ENCODE data around the gene APOBEC3A.
"Not testable (repeated sequence)": the region's sequence is repeated elsewhere in the genome, so short reads cannot be mapped to it uniquely, and the experiment has no call there.

The APOBEC3A gene

DNA sequence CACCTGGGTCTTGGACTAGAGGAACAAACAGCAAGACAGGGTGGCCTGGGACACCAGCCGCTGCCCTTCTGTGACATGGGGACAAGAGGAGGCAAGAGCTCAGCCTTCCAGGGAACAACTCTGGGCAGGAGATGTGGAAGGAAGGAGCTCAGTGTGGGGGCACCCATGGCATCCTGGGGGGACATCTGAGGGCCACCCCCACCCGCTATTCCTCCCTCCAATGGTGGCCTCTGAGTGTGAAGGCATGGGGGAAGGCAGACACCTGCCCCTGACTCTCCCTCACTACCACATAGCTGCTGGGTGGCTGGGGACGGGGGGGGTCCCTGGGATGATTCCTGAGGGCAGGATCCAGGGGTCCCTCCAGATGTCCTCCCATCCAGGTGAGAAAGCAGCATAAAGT lies 29.2 kb downstream of the APOBEC3A start:
- Histone ChIP-seq H3K4me2 (ENCODE audit: low read length) (no peak overlapping the region), H3K79me2 (ENCODE audit: insufficient read depth, low read length) (no peaks in the 10 kb centered on the region), H3K4me3 (ENCODE audit: low read depth, low read length, poor library complexity, severe bottlenecking) (no peak overlapping the region), H3K27me3 (ENCODE audit: insufficient read depth, low read length) (peaks cover 4% of the 10 kb centered on the region; the same call in 1 of the 2 replicates), H4K20me1 (ENCODE audit: insufficient read depth, low read length) (no peaks in the 10 kb centered on the region), H2AFZ (ENCODE audit: low read length) (no peak overlapping the region), H3K27ac (ENCODE audit: low read depth, low read length, poor library complexity, severe bottlenecking) (no peak overlapping the region), H3F3A (ENCODE audit: insufficient read depth, low read length) (no peaks in the 10 kb centered on the region), H3K9ac (ENCODE audit: low read length) (no peak overlapping the region), H3K9me2 (ENCODE audit: low read depth, low read length) (no peaks in the 10 kb centered on the region), H3K36me3 (ENCODE audit: insufficient read depth, low read length) (no peaks in the 10 kb centered on the region), H3K9me3 (ENCODE audit: low read length) (no peaks in the 10 kb centered on the region), H3K4me1 (ENCODE audit: insufficient read depth, low read length, severe bottlenecking) (no peaks in the 10 kb centered on the region)
- TF ChIP-seq, protein P1, sequence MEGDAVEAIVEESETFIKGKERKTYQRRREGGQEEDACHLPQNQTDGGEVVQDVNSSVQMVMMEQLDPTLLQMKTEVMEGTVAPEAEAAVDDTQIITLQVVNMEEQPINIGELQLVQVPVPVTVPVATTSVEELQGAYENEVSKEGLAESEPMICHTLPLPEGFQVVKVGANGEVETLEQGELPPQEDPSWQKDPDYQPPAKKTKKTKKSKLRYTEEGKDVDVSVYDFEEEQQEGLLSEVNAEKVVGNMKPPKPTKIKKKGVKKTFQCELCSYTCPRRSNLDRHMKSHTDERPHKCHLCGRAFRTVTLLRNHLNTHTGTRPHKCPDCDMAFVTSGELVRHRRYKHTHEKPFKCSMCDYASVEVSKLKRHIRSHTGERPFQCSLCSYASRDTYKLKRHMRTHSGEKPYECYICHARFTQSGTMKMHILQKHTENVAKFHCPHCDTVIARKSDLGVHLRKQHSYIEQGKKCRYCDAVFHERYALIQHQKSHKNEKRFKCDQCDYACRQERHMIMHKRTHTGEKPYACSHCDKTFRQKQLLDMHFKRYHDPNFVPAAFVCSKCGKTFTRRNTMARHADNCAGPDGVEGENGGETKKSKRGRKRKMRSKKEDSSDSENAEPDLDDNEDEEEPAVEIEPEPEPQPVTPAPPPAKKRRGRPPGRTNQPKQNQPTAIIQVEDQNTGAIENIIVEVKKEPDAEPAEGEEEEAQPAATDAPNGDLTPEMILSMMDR (IDR thresholded peaks at IDR 0.05; ENCODE audit: low read length), result no peak
- no peak for TF ChIP-seq EZH2 (IDR thresholded peaks at IDR 0.05; ENCODE audit: borderline replicate concordance, low read length)

DNA sequence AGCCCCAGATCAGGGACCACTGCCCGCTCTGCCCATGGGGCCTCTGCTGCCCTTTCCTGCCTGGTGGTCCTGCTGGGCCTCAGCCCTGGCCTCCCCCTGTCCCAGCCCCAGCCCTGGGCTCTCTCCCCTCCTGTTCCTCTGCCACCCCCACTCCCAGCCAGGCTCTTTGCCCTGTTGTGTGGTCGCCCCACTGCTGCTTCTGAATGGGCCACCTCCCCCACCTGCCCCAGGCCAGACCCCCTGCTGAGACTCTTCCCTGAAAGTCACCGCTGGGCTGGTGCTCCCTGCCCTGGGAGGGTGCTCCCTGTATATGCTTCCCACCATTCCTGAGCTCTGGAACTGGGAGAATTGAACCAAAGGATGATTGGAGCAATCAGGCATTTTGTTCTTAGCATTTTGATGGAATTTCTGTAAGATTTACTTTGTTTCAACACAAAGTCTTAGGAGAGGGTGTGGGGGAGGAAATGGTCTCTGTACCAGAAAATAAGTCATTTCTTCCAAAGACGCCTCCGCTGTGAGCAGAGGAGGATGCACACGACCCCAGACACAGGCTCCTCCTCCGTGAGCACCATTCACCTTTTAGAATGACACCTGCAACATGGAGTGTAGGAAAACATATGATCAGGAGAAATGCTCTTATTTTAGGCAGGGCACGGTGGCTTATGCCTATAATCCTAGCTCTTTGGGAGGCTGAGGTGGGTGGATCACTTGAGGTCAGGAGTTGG lies 29.9 kb downstream of the APOBEC3A start:
- H3F3A ChIP-seq (ENCODE audit: insufficient read depth, low read length), result no peaks in the 10 kb centered on the region
- H3K4me3 ChIP-seq (ENCODE audit: low read depth, low read length, poor library complexity, severe bottlenecking), result no peak overlapping the region
- no peaks in the 10 kb centered on the region for H3K9me2 ChIP-seq (ENCODE audit: low read depth, low read length)
- H2AFZ ChIP-seq (ENCODE audit: low read length), result no peak overlapping the region
- H3K36me3 ChIP-seq (ENCODE audit: insufficient read depth, low read length), result no peaks in the 10 kb centered on the region
- H3K4me2 ChIP-seq (ENCODE audit: low read length), result no peak overlapping the region
- no peak for TF ChIP-seq EZH2 (IDR thresholded peaks at IDR 0.05; ENCODE audit: borderline replicate concordance, low read length)
- TF ChIP-seq, protein P1 (IDR thresholded peaks at IDR 0.05; ENCODE audit: low read length), result no peak
- H4K20me1 ChIP-seq (ENCODE audit: insufficient read depth, low read length), result no peaks in the 10 kb centered on the region
- no peaks in the 10 kb centered on the region for H3K9me3 ChIP-seq (ENCODE audit: low read length)
- no peaks in the 10 kb centered on the region for H3K4me1 ChIP-seq (ENCODE audit: insufficient read depth, low read length, severe bottlenecking)
- no peaks in the 10 kb centered on the region; the same call in 1 of the 2 replicates for H3K27me3 ChIP-seq (ENCODE audit: insufficient read depth, low read length)
- no peak overlapping the region for H3K27ac ChIP-seq (ENCODE audit: low read depth, low read length, poor library complexity, severe bottlenecking)
- no peak overlapping the region for H3K9ac ChIP-seq (ENCODE audit: low read length)
- H3K79me2 ChIP-seq (ENCODE audit: insufficient read depth, low read length), result no peaks in the 10 kb centered on the region

DNA sequence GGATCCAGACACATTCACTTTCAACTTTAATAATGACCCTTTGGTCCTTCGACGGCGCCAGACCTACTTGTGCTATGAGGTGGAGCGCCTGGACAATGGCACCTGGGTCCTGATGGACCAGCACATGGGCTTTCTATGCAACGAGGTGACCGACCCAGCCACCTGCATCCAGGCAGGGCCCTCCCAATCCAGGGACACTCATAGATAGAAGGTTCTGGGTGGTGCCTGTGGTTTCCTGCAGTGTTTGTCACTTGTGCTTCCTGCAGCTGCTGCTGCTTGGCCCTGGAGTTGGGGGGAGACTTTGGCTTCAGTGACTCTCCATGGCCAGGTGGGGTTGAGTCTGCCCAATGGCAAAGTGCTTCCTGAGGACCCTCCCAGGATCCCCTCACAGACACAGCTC lies 32.1 kb downstream of the APOBEC3A start:
- no peak overlapping the region for H3K4me3 ChIP-seq (ENCODE audit: low read depth, low read length, poor library complexity, severe bottlenecking)
- no peaks in the 10 kb centered on the region for H3K4me1 ChIP-seq (ENCODE audit: insufficient read depth, low read length, severe bottlenecking)
- H3K27me3 ChIP-seq (ENCODE audit: insufficient read depth, low read length), result no peaks in the 10 kb centered on the region
- H3K27ac ChIP-seq (ENCODE audit: low read depth, low read length, poor library complexity, severe bottlenecking), result no peak overlapping the region
- no peaks in the 10 kb centered on the region for H3K9me2 ChIP-seq (ENCODE audit: low read depth, low read length)
- H3K36me3 ChIP-seq (ENCODE audit: insufficient read depth, low read length), result no peaks in the 10 kb centered on the region
- H3K4me2 ChIP-seq (ENCODE audit: low read length), result no peak overlapping the region
- H3K9me3 ChIP-seq (ENCODE audit: low read length), result no peaks in the 10 kb centered on the region
- no peaks in the 10 kb centered on the region for H4K20me1 ChIP-seq (ENCODE audit: insufficient read depth, low read length)
- H3K79me2 ChIP-seq (ENCODE audit: insufficient read depth, low read length), result no peaks in the 10 kb centered on the region
- no peaks in the 10 kb centered on the region for H3F3A ChIP-seq (ENCODE audit: insufficient read depth, low read length)
- H3K9ac ChIP-seq (ENCODE audit: low read length), result no peak overlapping the region
- H2AFZ ChIP-seq (ENCODE audit: low read length), result no peak overlapping the region
- TF ChIP-seq EZH2 (IDR thresholded peaks at IDR 0.05; ENCODE audit: borderline replicate concordance, low read length), result no peak
- TF ChIP-seq, protein P1 (IDR thresholded peaks at IDR 0.05; ENCODE audit: low read length), result no peak

DNA sequence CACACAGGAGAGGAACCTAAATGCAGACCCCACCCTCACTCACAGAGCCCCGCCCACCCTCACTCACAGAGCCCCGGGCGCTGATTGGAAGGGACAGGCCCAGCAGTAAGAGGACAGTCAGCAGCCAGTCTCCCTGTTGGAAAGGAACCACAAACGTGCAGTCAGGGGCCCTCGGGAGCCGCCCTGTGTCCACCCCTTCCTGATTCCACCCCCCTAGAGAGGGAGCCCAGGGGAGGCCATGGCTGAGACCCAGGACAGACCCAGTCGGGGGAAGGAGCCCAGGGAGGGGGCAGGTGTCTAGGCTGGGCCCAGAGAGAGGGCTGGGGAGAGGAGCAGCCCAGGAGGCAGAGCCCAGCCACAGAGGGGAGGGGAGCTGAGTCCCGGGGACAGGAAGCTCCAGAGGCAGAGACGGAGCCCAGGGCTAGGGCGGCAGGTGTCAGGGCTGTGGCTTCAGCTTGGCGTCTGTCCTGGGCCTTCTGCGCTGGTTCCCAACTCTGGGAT lies 35.5 kb downstream of the APOBEC3A start:
- H3K9me3 ChIP-seq (ENCODE audit: low read length); H3K4me2 ChIP-seq (ENCODE audit: low read length); H3K27ac ChIP-seq (ENCODE audit: low read depth, low read length, poor library complexity, severe bottlenecking); H3K9me2 ChIP-seq (ENCODE audit: low read depth, low read length); H3K4me3 ChIP-seq (ENCODE audit: low read depth, low read length, poor library complexity, severe bottlenecking); H3K4me1 ChIP-seq (ENCODE audit: insufficient read depth, low read length, severe bottlenecking); H2AFZ ChIP-seq (ENCODE audit: low read length); H3K27me3 ChIP-seq (ENCODE audit: insufficient read depth, low read length); H4K20me1 ChIP-seq (ENCODE audit: insufficient read depth, low read length); H3K9ac ChIP-seq (ENCODE audit: low read length); H3K79me2 ChIP-seq (ENCODE audit: insufficient read depth, low read length); H3K36me3 ChIP-seq (ENCODE audit: insufficient read depth, low read length); H3F3A ChIP-seq (ENCODE audit: insufficient read depth, low read length): not testable (repeated sequence)

Data from OCI-LY1 (cell line).